T-helper 1 cell (primary cell): ENCODE results near the gene METTL15.
"Not testable (repeated sequence)": the region's sequence is repeated elsewhere in the genome, so short reads cannot be mapped to it uniquely, and the experiment has no call there.

ENCODE experiments used
- DNase-seq, 5 donors: peaks; one replicate each; pipeline ENCODE4 v3.0.0-alpha.2; 2012 to 2020

Gene METTL15

DNA sequence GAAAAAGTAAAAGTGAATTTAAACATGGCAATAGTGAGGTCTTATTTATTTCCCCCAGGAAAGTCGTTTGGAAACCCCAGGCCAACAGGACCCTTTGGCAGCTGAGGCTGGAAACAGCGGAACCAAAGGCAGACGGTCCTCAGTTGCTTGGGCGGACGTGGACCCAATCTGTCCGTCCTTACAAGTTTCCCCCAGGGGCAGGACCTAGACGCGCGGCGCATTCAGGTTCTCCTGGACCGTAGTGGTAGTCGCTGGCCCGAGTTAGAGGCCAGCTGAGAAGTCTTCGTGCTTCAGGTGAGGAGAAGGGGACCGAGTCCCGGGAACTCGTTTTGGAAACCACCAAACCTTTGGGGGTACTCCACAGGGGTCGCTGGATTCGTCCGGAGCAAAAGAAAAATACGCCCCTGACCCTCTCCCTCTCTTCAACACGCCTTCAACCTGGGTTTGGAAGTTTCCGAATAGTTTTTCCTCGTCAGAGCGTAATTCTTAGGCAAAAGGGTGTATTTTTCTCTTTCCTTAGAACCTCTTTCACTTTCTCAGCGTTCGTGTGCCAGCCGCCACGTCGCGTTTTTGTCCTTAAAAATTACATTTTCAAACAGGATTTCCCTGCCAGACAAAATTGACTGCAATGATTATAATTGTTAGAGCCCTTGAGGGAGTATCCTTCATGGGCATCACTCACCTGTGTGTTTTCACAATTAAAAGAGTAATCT lies 2.1 kb downstream of the METTL15 start:
- peak in 4 of 5 donors; percentile 17 to 67 (median 22) for DNase-seq

DNA sequence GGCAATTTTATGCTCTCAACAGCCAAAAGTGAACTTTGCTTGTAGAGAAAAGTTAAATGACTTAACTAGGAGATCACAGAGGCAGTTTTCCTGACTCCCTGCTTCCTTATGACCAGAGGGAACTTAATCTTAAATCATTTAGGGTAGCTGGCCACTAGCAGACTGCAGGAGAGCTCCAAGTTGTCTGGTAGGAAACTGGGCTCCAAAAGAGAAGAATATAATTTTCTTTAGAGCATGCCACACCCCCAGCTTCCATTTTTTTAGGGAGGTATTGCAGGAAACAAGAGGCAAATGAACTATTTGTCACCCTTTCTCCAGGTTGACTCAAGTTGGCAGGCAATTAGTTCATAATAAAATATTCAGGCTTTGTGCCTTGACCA lies 2.6 kb downstream of the METTL15 start:
- DNase-seq = no peak

DNA sequence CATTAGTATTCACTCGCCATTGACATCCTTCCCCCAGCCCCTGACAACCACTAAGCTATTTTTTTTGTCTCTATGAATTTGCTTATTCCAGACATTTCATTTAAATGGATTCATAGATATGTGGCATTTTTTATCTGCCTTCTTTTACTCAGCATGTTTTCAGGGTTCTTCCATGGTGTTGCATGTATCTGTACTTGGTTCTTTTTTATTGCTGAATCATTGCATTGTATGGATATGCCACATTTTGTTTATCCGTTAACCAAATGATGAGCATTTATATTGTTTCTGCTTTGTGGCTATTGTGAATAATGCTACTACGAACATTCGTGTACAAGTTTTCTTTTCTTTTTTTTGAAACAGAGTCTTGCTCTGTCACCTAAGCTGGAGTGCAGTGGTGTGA lies 5.9 kb downstream of the METTL15 start:
- DNase-seq = no peak

DNA sequence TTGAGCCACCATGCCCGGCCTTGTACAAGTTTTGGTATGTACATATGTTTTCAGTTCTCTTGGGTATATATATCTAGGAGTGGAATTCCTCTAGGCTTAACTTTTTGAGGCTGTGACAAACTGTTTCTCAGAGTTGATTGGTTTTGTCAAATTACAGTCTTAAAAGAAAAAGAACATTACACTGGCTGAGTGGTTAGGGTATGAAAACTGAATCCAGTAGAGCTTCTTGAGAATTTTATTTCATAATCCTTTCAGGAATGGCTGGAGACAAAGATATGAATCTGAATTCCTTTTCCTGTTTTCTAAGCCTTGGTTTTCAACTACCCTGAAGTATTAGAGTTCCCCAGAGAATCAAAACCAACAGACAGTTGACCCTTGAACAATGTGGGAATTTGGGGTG lies 6.5 kb downstream of the METTL15 start:
- DNase-seq = no peak

DNA sequence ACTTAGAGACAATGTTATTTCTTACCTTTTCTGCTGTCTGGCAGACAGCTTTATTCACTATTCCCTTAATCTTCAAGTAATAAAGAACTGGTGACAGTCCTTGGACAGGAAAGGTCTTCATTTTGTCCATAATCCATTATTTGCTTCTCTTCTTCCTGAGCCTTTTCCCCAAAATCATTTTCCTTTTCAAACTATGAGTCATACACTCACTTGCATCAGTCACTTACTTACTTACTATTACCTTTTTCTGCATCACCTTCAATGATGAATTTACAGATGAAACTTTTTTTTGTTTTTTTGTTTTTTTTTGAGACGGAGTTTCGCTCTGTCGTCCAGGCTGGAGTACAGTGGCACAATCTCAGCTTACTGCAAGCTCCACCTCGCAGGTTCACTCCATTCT lies 9.5 kb downstream of the METTL15 start:
- no peak for DNase-seq

DNA sequence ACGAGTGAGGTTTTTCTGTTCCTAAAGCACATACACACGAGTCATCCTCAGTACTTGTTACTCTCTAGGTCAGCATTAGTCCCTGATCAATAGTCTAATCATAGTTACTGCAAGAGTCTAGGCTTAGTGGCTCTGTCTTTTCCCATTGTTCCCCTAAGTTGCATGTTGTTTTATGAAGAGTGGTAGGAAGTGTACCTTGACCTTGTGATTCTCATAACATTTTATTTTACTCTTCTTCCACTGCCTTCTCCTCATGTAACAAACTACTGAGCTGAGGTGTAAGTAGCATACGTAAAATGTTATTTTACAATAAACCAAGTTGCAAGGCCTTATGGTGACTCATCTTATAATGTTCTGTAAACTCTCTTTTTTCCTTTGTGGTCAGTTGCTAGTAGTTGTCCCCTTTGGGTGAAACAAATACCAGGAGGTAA lies 15.0 kb downstream of the METTL15 start:
- DNase-seq = no peak

DNA sequence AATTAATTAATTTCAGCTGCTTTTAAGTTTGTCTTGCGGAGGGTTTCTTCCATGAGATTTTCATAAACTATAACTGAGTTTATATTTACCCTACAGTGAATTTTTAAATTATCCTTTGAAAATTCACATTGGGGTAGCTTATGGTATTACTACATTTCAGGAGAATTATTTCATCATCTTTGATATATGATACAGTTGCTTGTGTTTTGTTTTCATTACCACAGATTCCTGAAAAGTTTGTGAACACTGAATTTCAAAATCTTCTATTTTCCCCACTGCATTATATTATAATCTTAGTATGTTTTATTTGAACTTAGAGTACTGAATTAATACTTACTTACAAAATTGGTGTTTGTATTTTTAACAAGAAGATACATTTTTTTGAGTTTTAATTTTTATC lies 24.4 kb downstream of the METTL15 start:
- no peak for DNase-seq

DNA sequence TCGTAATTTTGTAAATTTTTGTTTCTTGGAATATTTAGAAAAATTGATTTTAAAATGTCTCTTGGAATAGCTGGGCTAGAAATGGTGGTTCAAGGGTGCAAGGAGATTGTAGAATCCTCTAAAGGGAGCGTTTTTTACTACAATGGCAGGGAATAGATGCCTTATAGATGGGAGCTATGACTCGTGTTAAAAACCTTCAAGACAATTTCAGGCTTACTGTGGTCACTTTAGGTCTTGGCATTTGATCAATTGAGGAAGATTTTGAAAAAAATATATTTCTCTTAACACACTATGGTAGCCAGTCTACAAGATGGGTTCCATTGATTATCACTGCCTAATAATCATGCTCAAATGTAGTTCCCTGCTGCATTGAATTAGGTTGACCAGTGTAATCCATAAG lies 25.0 kb downstream of the METTL15 start:
- DNase-seq = no peak

DNA sequence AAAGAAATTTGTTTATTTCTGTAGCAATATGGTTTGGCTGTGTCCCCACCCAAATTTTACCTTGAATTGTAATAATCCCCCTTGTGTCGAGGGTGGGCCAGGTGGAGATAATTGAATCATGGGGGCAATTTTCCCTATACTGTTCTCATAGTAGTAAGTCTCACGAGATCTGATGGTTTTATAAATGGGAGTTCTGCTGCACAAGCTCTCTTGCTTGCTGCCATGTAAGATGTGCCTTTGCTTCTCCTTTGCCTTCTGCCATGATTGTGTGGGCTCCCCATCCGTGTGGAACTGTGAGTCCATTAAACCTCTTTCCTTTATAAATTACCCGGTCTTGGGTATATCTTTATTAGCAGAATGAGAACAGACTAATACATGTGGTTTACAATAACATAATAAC lies 28.0 kb downstream of the METTL15 start:
- DNase-seq = not testable (repeated sequence)

DNA sequence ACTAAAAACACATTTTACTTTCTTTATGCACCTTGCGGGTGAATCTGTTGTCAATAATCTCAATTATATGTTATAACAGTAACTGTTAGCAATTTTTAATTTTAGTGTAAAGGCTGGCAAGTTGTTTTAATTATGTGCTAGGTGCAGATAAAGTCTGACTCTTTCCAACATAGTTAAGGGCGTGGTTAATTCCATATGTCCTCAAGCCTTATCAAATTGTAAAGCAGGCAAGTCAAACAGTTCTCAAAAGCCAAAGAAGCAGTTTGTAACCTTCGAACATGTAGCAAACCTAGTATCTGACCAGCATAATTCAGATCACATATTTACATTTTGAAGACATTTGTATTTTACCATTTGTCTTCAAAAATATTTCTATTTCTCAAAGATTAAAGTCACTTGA lies 29.2 kb downstream of the METTL15 start:
- no peak for DNase-seq

DNA sequence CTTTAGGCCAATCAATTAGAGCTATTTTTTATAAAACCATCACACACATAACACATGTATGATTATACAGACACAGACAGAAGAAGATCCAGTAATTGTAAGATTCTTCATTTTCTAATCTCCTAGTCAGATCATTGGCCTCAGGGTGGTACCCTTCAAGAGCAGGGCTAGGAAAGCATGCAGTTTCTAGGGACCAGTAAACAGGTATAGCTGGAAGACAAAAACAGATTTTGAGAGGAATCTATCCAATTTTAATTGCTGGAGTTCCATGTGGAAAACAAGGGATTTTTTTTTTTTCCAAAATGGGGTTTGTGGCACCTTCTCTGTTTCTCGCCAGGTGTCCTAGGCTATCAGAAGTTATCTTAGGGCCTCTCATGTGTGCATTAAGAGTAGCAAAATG lies 29.6 kb downstream of the METTL15 start:
- no peak for DNase-seq

DNA sequence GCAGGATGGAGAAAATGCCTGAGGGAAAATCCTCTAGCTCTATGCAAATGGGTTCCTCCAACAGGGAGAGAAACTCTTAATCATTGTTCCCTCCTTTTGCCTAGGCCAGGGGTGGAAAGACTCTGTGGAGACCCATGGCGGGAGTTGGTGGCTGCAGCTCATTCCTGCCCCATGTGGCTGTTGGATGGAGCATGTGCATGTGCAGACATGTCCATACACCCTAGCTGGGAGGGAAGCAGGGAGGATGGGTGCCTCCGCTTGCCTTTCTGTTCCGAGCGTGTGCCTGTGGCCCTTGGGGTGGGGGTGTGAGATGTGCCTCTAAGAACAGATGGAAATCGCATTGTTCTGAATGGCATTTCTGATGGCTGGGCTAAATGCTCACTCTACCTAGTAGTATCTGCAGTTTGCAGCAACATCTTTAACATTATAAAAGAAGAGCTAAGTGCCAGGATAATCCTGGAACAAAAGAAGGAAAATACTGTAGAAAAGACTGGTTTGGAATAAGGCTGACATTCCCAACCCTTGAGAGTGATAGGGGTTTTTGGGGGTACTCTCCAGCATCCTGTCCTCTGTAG lies 31.7 kb downstream of the METTL15 start:
- DNase-seq = no peak

DNA sequence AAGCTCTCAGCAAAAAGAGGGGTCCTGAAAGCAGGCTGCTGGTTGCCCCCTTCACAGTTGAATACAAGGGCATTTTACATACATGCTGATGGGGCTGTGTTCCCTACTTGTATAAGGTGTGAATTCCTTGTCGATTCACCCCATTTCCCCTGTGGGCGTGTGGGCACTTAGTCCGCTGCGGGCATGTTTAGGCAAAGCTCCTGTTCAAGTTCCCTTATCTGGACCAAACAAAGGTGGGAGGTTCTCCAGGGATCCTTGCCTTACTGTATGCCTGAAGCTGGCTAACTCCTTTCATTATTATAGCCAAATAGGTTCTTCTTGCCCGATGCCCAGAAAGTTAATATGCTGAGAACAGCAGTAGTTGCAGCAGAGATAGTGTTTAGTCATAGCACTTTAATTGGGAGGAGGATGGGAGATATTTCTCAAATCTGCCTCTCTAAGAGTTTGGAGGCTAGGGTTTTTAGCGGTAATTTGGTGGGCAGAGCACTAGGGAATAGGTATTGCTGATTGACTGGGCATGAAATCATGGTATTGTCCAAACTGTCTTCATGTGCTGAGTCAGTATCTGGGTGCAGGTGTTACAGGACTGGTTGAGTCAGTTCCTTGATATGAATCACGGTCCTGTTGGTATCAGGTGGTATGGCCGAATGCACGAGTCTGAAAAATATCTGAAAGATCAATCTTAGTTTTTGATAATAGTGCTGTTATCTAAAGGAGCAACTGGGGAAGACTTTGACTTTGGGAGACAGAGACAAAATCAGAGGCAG lies 32.7 kb downstream of the METTL15 start:
- no peak for DNase-seq

DNA sequence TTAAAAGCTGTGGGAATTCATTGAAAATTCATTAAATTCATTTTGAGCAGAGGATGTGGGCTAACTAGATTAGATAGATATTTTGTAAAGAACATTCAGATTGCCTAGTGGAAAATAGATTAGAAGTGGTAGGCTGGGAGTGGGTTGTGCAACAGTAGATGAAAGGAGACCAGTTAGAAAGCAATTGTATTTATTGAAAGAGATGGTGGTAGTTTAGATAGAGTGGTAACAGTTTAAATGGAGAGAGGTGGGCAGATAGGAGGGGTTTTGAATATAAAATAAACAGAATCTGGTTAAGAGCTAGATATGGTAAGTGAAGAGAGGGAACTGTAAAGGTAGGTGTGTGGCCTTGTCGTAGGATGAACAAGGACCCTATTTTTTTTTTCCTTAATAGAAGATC lies 34.5 kb downstream of the METTL15 start:
- no peak for DNase-seq

DNA sequence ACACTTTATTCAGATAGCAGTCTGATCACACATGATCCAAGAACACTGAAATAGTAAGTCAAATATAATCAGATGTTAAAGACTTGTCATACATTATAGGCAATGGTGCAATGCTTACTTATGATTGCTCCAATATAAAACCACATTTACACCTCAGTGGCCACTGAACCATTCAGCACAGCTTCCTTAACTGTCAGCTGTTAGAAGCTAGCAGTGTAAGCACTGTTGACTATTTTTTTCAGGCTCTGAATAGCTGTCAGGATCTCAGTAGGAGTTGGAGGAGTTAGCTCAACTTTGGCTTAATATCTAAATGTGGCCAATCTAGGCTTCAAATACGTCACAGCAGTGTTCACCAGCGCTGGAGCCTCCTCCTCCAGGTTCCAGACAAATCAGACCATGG lies 36.6 kb downstream of the METTL15 start:
- no peak for DNase-seq

DNA sequence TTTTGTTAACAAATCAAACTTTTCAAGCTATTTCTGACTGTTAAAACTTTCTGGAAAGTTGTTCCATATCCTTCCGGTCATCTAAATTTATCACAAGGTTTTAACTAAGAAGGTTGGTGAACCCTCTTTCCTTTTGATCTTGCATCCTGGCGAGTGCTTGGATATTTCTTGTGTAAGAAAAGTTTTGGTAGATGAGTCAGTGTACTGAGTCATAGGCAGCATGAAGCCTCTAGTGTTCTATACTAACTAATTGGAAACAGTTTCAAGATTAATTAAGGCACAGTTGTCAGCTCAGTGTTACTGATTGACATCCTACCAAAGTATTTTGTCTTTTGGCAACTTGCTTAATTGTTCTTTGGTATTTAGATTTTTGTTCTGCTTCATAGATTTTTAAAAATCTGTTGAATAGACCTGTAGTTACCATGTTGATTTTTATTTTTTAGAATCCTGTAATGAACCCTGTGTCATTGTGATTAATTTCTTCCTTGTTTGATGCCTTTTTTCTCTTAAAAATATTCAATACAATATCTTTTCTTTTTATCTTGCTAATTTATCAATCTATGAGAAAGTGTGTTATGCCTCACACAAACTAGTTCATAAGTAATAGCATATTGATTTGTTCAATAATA lies 38.0 kb downstream of the METTL15 start:
- DNase-seq = no peak

DNA sequence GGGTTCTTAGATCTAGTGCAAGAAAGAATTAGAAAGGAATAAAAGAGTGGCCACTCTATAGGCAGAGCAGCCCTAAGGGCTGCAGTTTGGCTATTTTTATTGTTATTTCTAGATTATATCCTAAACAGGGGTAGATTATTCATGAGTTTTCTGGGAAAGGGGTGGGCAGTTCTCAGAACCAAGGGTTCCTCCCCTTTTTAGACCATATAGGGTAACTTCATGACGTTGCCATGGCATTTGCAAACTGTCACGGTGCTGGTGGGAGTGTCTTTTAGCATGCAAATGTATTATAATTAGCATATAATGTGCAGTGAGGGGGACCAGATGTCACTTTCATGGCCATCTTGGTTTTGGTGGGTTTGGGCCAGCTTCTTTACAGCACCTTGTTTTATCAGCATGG lies 44.6 kb downstream of the METTL15 start:
- no peak for DNase-seq

DNA sequence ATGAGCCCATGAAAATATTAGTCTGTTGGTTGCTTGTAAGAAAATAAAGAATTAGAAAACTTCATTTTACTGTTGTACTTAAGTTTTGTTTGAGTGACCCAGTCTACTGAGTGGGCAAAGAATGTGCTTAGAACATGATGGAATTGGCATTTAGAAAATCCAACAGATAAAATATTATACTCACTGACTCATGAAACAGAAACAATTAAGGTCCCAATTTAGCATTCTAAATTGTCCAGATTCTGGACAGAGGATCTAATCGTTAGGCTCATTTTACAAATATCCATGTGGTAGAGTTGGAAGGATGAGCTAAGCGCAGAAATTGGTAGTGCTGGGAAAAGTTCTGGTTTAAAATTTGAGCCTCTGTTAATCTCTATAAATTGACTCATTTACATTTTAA lies 45.4 kb downstream of the METTL15 start:
- no peak for DNase-seq

DNA sequence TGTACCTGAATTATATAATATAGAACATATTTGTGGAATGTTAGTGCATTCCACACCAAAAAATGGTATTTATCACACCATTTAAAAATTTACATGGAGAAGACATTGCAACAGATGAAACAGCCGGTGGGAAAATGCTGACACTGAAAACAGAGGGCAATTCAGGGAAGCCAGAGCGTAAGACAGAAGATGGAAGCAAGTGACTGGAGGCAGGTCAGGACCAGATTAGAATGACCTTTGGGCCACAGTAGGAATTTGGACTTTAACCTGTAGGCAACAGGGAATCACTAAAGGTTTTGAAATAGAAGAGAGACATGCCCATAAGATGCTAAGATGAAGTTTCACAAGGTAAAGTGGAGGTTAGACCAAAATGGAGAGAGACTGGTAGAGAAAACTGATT lies 60.5 kb downstream of the METTL15 start:
- DNase-seq = no peak

DNA sequence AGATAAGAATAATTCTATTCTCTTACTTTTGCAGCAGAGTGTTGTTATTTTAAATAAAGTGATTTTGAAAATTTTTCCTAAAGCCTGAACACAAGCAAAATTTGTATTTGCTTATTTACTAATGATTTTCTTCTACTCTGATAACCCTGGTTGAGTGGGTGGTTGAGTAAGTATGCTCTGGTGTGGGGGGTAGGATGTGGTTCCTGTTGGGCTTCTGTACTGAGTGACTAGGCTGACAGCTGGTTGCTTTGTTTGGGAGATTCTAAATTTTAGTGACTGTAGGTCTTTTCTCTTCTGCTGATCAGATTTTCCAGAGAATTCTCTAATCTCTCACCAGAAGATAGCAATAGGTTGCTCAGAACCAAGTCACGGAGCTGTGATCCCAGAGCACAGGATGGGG lies 61.6 kb downstream of the METTL15 start:
- no peak for DNase-seq

DNA sequence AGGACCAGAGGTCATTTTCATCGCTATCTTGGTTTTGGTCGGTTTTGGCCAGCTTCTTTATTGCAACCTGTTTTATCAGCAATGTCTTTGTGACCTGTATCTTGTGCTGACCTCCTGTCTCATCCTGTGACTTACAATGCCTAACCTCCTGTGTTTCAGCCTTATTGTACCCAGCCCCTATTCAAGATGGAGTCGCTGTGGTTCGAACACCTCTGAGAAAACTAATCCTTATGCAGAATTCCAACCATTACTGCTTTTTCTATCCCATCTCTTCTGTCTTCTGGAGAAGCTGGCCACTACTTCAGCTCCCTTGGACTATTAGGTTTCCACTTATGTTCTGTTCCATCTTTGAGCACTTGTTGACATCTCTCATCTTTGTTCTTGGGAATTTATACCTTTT lies 62.6 kb downstream of the METTL15 start:
- no peak for DNase-seq

DNA sequence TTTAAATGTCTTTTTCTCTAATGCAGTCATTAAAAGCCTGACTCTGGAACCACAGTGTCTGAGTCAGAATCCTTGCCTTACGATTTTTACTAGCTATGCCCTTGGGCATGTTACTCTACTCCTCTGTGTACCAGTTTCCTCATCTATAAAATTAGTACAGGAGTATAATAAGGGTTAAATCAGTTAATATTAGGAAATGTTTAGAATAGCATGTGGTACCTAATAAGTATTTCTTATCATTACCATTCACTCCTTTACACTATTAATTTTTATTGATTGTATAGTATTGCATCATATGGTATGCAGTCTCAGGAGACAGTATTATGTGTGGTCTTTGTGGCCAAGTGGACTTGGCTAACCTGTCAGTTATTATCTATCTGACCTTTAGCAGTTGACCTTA lies 68.2 kb downstream of the METTL15 start:
- no peak for DNase-seq

DNA sequence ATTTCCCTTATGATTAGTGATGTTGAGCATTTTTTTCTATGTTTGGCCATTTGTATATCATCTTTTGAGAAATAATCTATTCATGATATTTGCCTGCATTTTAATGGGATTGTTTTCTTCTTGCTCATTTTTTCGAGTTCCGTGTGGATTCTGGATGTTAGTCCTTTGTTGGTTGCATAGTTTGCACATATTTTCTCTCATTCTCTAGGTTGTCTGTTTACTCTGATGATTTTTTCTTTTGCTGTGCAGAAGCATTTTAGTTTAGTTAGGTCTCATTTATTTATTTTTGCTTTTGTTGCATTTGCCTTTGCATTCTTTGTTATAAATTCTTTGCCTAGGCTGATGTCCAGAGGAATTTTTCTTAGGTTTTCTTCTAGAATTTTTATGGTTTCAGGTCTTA lies 87.3 kb downstream of the METTL15 start:
- no peak for DNase-seq

DNA sequence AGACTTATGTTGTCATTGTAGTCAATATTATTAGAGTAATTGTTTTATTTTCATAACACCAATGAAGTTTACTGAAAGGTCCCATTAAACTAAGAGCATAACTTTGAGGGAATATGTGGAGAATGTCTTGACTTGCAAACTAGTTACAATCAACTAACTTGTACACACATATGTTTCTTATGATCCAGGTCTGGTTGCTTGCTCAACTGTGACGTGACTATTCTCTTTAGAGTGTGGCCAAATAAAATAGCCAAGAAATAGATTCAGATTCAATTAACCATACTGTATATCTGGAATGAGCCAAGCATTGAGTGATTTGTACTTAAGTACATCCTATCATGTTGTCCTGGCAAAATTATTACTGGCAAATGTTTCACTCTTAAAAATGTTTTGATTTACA lies 101.7 kb downstream of the METTL15 start:
- DNase-seq = no peak
